Medulla oblongata (tissue), 1 donor: ENCODE results near the gene OR6V1.
"Not testable (repeated sequence)": the region's sequence is repeated elsewhere in the genome, so short reads cannot be mapped to it uniquely, and the experiment has no call there.

Experiments used
- DNase-seq: peaks from one replicate; pipeline ENCODE4 v3.0.0-alpha.2; 2015; ENCODE audit errors: extremely low spot score

The OR6V1 gene

DNA sequence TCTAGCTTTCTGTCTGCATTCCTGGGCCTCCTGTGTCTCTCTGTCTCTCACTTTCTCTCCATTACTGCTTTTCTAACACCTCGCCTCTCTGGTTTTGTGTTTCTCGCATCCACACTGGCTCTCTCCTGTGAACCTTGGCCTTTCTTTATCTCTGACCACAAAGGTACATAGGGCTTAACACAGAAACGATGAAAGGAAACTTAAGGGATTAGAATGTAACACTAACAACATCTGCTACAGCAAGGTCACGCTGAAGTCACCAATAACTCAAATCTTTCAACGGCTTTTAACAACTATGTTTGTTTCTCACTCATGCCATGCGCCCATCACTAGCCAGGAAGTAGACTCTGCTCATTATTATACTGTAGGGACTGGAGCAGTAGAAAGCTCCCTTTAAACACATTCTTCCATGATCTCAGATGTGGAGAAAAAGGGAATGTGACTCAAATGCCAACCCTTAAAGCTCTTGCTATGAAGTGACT is 9.3 kb upstream of the OR6V1 start:
- DNase-seq, result no peak

DNA sequence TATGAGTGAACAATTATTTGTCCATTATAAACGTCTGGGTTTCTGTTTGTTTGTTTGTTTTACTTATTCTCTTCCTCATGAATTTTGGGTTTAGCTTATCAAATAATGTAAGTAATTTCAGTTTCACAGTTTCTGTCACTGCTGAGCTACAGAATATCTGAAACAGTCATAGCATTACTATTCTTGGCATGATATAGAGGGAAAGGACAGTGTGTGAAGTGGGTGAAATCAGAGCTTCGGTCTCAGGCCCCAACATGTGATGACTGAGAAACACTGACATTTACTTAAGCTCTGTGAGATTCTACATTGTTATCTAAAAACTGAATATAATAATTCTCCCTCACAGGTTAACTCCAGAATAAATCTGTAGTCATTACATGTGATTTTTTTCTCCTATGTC is 8.8 kb upstream of the OR6V1 start:
- no peak for DNase-seq

DNA sequence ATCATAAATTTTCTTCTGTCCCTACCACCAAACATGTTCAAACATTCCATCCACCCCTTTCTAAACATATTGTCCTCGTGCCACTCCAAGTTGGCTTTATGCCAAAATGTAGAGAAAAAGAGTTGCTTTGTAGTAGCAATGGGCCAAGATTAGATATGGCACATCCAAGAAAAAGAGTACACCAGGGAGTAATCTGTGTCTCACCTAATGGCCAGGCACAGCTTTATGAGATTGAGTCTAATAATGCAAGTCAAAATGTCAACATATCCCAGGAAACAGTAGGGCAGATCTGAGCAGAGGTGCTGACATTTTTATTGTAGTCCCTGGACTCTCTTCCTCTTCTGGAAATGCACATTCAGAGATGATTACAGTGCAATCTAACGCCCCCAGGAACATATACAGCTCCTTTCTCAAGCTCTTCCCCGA is 5.7 kb upstream of the OR6V1 start:
- DNase-seq, result no peak

DNA sequence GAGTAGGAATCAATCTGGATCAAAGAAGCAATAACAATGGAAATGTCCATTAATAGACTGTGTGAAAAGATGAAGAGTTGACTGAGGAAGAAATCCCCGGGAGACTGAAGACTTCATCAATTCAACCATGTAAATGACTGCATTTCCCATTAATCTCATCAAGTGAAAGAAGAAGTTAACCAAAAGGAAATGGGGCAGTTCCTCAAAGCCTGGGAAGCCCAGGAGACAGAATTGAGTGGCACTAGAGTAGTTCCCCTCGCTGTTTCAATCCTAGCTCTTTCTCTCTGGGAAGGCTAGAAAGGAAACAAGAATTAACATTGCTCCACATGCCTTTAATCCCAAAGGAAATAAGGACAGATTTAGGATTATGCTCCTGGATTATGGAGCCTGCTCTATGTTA is 4.8 kb upstream of the OR6V1 start:
- DNase-seq, result peak; percentile 39

DNA sequence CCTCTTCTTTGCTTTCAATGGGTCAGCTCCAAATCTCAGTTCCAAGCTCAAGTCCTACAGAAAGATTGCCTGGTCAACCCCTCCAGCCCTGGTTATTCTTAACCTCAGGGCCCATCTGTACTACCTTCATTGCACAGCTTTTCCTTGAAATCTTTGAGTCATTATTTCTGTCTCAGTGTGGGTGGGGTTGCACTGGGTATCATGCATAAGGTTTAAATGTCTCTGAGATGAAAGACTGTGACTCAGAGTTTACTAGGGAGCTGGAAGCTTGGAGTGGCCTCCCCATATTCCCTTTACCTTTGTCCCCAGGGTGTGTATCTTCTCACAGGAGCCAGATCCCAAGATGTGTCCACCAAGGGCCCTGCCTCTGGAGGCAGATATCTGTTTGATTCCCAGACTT is 3.3 kb upstream of the OR6V1 start:
- no peak for DNase-seq

DNA sequence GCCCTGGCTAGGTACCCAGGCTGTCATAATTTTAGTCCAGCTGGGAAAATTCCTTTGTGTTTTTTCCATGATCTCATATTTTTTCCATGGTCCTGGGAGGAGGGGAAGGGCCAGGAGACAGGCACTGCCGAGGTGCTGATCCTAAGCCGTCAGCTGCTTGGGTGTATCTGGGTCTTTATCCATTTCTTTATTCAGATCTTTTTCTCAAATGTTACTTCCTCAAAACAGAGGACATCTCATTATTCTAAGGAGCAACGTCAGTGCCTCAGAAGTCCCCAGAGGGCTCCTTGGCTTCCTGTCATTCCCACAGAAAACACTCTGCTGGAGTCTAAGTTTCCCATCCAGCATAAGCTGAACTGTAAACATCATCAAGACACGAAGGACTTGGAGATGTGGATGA is 2.8 kb upstream of the OR6V1 start:
- no peak for DNase-seq

DNA sequence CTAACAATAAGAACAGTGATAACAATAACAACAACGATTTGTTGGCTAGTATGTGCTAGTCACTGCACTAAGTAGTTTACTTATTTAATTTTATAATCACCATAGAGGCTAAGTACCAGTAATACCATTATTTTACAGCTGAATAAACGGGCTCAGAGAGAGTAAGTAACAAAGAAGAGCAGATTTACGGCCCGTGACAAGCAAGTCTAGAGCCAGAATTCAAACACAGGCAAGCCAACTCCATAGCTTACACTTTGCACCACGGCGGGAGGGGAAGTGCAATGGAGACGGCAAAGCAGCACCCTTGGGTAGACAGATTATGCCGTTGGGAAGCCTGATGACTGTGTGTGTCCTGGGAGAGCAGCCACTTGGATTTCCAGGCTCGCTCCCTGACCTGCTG is 1.2 kb upstream of the OR6V1 start:
- no peak for DNase-seq

DNA sequence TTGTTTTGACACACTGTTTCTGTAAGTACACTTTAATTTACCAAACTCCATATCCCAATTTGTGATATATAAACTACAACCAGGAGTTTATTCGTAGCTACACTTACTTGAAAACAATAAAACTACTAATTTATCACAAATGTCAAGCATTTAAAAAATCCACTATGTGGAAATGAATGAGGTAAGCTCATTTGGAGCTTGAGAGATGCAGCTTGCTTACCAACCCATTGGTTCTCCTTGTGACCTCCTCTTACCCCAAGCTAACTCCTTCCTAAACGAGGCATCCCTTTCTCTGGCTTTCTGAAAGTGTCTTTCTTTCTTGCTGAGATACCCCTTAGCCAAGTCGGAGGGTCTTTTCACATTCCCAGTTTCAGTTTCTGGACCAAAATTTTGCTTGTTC is 2.5 kb downstream of the OR6V1 start:
- DNase-seq, result no peak

DNA sequence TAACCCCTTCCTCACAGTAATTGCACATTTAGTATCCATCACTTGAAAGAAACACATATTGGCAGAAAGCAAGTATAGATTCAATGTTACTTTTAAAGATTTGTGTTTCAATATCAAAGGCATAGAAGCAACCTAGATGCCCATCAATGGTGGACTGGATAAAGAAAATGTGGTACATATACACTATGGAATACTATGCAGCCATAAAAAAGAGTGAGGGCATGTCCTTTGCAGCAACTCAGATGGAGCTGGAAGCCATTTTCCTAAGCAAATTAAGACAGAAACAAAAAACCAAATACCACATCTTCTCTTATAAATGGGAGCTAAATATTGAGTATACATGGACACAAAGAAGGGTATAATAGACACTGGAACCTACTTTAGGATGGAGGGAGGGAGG is 3.6 kb downstream of the OR6V1 start:
- DNase-seq, result no peak

DNA sequence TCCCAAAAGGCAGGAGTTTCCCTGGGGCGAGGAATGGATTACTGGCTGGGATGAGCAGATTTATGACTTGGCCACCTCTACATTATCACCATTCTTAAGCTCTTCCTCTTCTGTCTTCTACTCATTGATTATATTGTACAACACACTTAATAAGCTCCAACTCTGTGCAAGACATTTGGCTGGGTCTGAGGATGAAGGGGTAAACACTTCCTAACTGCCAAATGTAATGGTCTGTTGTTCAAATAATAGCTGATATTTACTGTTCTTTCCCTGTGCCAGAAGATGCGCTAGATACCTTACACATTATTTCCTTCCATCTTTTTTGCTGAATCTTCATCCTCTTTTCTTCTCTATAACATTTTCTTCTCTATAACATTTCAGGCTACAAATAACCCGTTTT is 11.6 kb downstream of the OR6V1 start:
- no peak for DNase-seq

DNA sequence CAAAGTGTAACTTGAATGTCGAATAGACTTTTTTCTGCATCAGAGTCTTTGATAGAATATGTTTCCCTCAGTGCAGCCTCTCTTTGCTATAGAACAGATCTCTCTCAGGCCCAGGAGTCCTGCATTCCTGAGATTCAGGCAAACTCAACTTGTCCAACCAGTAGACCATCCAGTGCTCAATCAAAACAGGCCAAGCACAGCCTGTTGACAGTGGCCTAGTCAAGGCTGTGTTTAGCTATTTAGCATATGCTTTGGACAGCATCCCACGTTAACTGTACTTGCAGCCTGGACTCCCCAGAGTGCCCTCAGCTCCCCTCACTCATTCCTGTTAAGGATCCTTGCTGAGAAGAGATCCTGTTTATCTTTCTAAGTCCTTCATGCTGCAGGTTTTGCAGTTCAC is 16.3 kb downstream of the OR6V1 start:
- DNase-seq, result no peak

DNA sequence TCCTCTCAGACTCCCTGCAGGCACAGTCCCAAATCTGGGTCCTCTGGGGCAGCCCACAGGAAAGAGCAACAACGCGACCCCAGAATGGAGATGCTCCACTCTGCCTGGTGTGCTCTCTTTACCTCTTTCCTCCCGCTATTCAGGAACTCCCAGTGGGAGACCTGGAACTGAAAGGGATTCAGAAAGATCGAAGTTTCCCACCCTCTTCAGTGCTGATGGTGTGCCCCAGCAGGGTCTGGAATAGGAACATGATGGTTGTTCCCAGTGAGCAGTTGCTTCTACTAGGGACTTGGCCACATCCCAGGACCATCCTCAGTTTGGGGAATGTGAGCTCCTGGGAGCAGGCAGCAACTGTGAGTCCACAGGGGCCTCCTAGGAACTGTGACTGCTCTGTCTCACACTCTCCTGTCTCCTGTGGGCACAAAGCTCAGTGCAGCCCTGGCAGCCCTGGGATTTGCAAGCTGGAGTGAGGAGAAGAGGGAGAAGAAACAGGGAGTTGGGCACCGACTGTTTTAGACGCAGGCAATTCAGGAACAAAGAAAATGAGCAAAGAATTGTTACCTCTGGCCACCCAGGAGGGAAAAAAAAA is 17.9 kb downstream of the OR6V1 start:
- no peak for DNase-seq

DNA sequence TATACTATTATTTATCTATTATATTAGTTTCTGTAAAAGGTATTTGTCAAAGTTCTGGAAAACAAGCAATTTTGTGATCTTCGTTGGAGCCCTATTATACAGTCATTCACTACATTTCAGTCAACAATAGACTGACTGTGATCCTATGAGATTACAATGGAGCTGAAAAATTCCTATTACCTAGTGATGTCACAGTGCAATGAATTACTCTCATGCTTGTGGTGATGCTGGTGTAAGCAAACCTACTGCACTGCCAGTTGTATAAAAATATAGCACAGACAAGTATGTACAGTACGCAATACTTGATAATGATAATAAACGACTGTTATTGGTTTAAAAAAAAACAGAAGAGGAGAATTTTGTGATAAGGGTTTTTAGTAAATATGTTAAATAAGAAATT is 21.4 kb downstream of the OR6V1 start:
- DNase-seq, result no peak

DNA sequence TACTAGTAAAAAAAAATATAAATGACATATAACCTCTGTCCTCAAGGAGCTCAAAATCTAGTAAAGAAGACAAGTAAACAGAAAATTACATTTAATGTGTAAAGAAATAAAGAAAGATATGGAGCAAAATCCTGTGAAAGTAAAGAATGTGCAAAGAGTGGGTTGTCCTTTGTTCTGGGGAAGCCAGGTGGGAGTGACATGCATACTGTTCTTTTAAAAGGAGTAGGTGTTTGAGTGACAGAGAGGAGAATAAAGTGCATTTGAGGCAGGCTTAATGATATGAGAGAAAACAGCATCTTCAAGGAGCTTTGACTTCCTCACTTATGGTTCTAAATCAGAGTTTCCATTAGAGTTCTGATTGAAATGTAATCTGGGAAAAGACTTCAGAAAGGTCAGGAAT is 22.0 kb downstream of the OR6V1 start:
- DNase-seq, result no peak

DNA sequence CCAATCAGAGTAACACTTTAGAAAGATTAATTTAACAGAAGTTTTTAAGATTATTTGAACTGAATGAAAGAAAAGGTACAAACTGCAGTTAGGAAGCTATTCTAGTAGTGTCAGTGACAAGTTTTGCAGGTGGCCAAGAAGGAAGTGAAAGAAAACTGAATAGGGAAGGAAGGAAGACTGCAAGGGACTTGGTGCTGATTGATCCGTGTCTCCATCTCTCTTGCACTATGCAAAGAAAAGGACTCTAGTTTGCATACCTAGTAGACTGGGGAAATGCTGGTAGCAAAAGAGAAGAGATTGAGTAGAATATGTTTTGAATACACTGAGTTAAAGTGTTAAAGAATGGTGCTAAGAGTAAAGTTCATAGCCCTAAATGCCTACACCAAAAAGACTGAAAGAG is 33.0 kb downstream of the OR6V1 start:
- DNase-seq, result no peak

DNA sequence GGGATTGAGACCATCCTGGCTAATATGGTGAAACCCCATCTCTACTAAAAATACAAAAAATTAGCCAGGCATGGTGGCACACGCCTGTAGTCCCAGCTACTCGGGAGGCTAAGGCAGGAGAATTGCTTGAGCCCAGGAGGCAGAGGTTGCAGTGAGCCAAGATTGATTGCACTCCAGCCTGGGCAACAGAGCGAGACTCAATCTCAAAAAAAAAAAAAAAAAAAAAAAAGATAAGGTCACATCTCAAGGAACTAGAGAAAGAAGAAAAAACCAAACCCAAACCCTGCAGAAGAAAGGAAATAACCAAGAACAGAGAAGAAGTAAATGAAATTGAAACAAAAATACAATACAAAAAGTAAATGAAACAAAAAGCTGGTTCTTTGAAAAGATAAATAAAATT is 33.5 kb downstream of the OR6V1 start:
- not testable (repeated sequence) for DNase-seq

DNA sequence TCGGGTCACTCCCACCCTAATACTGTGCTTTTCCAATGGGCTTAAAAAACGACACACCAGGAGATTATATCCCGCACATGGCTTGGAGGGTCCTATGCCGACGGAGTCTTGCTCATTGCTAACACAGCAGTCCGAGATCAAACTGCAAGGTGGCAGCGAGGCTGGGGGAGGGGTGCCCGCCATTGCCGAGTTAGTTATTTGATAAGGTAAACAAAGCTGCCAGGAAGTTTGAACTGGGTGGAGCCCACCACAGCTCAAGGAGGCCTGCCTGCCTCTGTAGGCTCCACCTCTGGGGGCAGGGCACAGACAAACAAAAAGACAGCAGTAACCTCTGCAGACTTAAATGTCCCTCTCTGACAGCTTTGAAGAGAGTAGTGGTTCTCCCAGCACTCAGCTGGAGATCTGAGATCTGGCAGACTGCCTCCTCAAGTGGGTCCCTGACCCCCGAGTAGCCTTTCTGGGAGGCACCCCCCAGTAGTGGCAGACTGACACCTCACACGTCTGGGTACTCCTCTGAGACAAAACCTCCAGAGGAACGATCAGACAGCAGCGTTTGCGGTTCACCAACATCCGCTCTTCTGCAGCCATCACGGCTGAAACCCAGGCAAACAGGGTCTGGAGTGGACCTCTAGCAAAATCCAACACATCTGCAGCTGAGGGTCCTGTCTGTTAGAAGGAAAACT is 36.5 kb downstream of the OR6V1 start:
- not testable (repeated sequence) for DNase-seq

DNA sequence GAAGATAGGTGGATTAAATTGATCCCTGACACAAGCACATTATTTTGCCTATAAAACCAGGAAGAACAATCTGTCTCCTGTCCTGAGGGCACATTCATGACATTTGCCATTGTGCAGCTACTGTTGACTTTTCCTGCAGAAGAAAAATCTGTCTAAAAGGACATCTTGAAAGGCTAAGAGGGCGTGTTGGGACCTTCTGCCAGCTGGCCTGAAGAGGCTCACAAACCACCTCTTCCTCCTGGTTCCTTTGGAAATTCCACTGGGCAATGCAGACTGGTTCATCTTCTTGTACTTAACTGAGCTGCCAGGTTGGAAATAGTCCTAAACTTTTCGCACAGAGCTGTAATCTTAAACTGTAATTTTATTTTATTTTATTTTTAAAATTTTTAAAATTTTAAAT is 44.0 kb downstream of the OR6V1 start:
- DNase-seq, result no peak

DNA sequence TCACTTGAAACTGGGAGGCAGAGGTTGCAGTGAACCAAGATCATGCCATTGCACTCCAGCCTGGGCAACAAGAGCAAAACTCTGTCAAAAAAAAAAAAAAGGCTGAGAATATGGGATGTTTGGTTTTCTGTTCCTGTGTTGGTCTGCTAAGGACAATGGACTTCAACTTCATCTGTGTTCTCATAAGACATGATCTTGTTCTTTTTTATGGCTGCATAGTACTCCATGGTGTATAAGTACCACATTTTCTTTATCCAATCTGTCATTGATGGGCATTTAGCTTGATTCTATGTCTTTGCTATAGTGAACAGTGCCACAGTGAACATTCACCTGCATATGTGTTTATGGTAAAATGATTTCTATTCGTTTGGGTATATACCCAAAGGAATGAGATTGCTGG is 47.4 kb downstream of the OR6V1 start:
- DNase-seq, result not testable (repeated sequence)
